Measurements from ENCODE around the gene LETM1.
"Not testable (repeated sequence)": the region's sequence is repeated elsewhere in the genome, so short reads cannot be mapped to it uniquely, and the experiment has no call there.

Gene LETM1

GRCh38 chr4:1851575-1852410 is 4.2 kb downstream of the LETM1 start:
- DNase-seq (ENCODE audit: low read depth), result no peak

GRCh38 chr4:1851160-1851559 is 4.8 kb downstream of the LETM1 start:
- no peak for DNase-seq (ENCODE audit: low read depth)

GRCh38 chr4:1850276-1850675 is 5.7 kb downstream of the LETM1 start:
- DNase-seq (ENCODE audit: low read depth), result no peak

GRCh38 chr4:1846580-1846979 is 9.4 kb downstream of the LETM1 start:
- no peak for DNase-seq (ENCODE audit: low read depth)

GRCh38 chr4:1844618-1845017 is 11.3 kb downstream of the LETM1 start:
- DNase-seq (ENCODE audit: low read depth), result not testable (repeated sequence)

GRCh38 chr4:1843852-1844251 is 12.1 kb downstream of the LETM1 start:
- no peak for DNase-seq (ENCODE audit: low read depth)

- no peak for DNase-seq (ENCODE audit: low read depth)
These were observed 12.9 kb downstream of the LETM1 start for GRCh38 chr4:1842993-1843448.

GRCh38 chr4:1842339-1842895 is 13.5 kb downstream of the LETM1 start:
- DNase-seq (ENCODE audit: low read depth), result no peak

GRCh38 chr4:1841887-1842210 is 14.1 kb downstream of the LETM1 start:
- DNase-seq (ENCODE audit: low read depth), result no peak

- DNase-seq (ENCODE audit: low read depth), result no peak
These were observed 14.6 kb downstream of the LETM1 start for GRCh38 chr4:1841201-1841886.

GRCh38 chr4:1839282-1839681 is 16.7 kb downstream of the LETM1 start:
- DNase-seq (ENCODE audit: low read depth), result no peak

- no peak for DNase-seq (ENCODE audit: low read depth)
These were observed 18.9 kb downstream of the LETM1 start for GRCh38 chr4:1837069-1837468.

- no peak for DNase-seq (ENCODE audit: low read depth)
These were observed 19.3 kb downstream of the LETM1 start for GRCh38 chr4:1836650-1837049.

GRCh38 chr4:1835836-1836235 is 20.1 kb downstream of the LETM1 start:
- DNase-seq (ENCODE audit: low read depth), result not testable (repeated sequence)

- no peak for DNase-seq (ENCODE audit: low read depth)
These were observed 21.7 kb downstream of the LETM1 start for GRCh38 chr4:1834047-1834775.

GRCh38 chr4:1833307-1834046 is 22.5 kb downstream of the LETM1 start:
- DNase-seq (ENCODE audit: low read depth), result no peak

GRCh38 chr4:1832690-1833089 is 23.3 kb downstream of the LETM1 start:
- no peak for DNase-seq (ENCODE audit: low read depth)

- no peak for DNase-seq (ENCODE audit: low read depth)
These were observed 24.6 kb downstream of the LETM1 start for GRCh38 chr4:1831331-1831730.

- no peak for DNase-seq (ENCODE audit: low read depth)
These were observed 25.2 kb downstream of the LETM1 start for GRCh38 chr4:1830642-1831228.

- no peak for DNase-seq (ENCODE audit: low read depth)
These were observed 25.7 kb downstream of the LETM1 start for GRCh38 chr4:1830234-1830633.

- DNase-seq (ENCODE audit: low read depth), result no peak
These were observed 29.2 kb downstream of the LETM1 start for GRCh38 chr4:1826531-1827350.

All from stimulated activated CD4-positive, alpha-beta T cell treated with anti-CD3 and anti-CD28 coated beads, Interleukin-2, amount 100 ng/mL, for 4 hours (primary cell).